ENCODE results near the gene SAMD3.

SAMD3 gene

DNA sequence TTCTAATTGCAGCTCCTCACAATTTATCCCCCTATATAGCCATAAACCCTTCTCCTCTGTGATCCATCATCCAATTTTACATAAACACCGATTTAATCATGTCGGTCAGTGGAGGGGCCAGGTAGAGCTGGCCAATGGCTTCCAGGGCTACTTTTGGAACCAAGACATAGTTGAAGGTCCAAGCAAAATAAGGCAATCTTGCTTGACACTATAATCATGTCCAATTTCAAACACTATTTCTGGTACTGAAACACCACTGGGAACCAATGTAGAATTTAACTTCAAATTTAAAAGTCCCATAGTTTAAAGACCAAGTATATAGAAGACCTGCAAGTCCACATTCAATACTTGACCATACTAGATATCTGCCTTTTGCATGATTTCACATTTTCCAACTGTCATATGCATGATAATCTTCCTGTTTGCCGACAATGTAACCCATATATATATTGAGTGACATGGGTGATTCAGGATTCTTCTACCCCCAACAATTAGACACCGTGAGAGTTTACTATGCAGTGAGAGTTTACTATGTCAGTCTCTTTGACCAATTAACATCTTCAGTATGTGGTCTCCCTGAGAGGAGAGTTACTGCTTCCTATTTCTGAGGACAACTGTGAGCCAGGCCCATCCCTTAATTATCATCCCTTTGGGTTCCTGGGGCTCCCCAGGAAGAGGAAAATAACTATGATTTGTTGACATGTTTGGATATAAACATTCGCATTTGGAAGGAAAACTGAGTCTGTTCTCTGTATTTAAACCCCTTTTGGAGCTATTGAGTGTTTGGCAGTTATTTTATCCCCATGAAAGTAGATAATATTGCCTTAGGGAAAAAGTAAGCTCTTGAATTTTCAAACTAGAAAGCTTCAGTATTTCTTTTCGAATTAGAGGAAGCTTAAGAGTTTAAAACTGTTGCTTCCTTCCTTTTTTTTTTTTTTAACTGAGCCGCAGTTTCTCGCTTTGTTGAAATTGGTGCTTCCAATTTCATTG is 31.8 kb downstream of the SAMD3 start:
- TF ChIP-seq POLR2A (IDR thresholded peaks at IDR 0.05; ENCODE audit: extremely low read depth, insufficient read length) = no peak
- no peak for TF ChIP-seq MYC (IDR thresholded peaks at IDR 0.05; ENCODE audit: low read depth, low read length)
- TF ChIP-seq, protein P1, sequence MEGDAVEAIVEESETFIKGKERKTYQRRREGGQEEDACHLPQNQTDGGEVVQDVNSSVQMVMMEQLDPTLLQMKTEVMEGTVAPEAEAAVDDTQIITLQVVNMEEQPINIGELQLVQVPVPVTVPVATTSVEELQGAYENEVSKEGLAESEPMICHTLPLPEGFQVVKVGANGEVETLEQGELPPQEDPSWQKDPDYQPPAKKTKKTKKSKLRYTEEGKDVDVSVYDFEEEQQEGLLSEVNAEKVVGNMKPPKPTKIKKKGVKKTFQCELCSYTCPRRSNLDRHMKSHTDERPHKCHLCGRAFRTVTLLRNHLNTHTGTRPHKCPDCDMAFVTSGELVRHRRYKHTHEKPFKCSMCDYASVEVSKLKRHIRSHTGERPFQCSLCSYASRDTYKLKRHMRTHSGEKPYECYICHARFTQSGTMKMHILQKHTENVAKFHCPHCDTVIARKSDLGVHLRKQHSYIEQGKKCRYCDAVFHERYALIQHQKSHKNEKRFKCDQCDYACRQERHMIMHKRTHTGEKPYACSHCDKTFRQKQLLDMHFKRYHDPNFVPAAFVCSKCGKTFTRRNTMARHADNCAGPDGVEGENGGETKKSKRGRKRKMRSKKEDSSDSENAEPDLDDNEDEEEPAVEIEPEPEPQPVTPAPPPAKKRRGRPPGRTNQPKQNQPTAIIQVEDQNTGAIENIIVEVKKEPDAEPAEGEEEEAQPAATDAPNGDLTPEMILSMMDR (IDR thresholded peaks at IDR 0.05; ENCODE audit: low read depth, low read length) = no peak
- TF ChIP-seq, protein P2, sequence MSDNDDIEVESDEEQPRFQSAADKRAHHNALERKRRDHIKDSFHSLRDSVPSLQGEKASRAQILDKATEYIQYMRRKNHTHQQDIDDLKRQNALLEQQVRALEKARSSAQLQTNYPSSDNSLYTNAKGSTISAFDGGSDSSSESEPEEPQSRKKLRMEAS (IDR thresholded peaks at IDR 0.05; ENCODE audit: low read depth, low read length) = no peak
- no peak for DNase-seq (ENCODE audit: low read depth)
- H3K4me3 ChIP-seq (ENCODE audit: low read depth, low read length) = no peak overlapping the region

DNA sequence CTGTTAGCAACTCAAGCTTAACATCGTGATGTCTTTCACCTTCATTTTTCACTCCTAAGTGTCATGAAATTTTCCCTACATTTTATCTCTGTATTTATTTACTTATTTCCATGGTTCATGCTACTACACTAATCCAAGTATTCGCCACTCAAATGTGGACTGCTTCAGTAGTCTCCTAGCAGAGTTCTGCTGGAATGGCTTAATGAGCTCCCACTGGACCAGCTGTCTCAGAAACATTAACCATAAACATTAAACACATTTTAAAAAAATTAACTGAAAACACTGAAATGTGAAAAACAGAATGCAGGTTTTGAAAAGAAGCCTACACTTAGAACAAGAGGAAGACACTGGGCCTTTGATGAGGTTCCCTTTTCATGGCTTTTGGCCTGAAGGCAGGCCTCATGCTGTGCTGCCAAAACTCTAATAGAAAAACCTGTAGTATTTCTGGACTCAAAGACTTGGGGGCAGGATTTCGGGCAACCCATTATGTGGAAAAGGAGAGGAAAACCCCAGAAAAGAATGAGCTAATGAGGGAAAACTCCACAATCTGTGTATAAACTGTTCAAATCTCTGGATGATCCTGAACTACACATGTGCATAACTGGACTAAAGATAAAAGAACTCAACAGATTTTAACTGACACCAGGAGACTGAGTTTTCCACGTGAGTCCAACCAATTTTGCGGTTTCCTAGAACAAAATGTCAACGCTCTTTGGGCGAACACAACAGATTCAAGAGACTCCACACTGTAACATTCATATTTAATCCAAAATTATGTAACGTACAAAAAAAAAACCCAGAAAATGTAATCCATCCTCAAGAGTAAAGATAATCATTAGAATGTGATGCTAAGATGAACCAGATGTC is 33.0 kb downstream of the SAMD3 start:
- TF ChIP-seq, protein P2 (IDR thresholded peaks at IDR 0.05; ENCODE audit: low read depth, low read length) = no peak
- TF ChIP-seq POLR2A (IDR thresholded peaks at IDR 0.05; ENCODE audit: extremely low read depth, insufficient read length) = no peak
- TF ChIP-seq, protein P1 (IDR thresholded peaks at IDR 0.05; ENCODE audit: low read depth, low read length) = no peak
- no peak for TF ChIP-seq MYC (IDR thresholded peaks at IDR 0.05; ENCODE audit: low read depth, low read length)
- DNase-seq (ENCODE audit: low read depth) = no peak
- H3K4me3 ChIP-seq (ENCODE audit: low read depth, low read length) = no peak overlapping the region

DNA sequence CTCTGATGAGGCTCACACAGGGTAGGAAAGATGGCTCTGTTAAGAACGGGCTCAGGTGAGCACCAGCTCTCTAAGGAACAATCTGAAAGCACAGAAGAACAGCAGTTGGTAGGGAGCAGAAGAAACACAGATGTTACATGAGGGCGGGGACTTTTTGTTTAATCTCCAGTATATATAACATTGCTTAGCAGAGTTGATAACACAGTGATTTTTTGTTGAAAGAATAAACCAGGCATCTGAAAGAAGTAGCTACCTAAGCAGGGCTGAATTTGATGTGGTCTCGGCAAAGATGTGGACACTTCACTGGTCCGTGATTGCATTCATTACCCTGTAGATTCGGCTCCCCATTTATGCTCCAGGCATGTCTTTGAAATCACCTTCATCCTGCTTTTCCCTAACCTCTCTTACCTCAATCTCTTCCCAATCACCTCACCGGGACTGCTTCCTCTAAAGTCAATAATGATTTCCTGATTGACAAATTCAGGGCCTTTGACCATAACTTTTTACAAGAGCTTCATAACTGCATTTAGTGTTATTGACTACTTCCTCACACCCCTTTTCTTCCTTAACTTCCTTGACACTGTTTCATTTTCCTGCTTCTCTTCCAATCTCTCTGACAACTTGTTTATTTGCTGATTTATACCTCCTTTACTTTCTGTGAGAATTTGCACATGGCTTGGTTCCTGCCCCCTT is 34.4 kb downstream of the SAMD3 start:
- TF ChIP-seq POLR2A (IDR thresholded peaks at IDR 0.05; ENCODE audit: extremely low read depth, insufficient read length) (no peak), MYC (IDR thresholded peaks at IDR 0.05; ENCODE audit: low read depth, low read length) (no peak)
- TF ChIP-seq, protein P2 (IDR thresholded peaks at IDR 0.05; ENCODE audit: low read depth, low read length) = no peak
- TF ChIP-seq, protein P1 (IDR thresholded peaks at IDR 0.05; ENCODE audit: low read depth, low read length) = no peak
- H3K4me3 ChIP-seq (ENCODE audit: low read depth, low read length) = no peak overlapping the region
- DNase-seq (ENCODE audit: low read depth) = no peak

DNA sequence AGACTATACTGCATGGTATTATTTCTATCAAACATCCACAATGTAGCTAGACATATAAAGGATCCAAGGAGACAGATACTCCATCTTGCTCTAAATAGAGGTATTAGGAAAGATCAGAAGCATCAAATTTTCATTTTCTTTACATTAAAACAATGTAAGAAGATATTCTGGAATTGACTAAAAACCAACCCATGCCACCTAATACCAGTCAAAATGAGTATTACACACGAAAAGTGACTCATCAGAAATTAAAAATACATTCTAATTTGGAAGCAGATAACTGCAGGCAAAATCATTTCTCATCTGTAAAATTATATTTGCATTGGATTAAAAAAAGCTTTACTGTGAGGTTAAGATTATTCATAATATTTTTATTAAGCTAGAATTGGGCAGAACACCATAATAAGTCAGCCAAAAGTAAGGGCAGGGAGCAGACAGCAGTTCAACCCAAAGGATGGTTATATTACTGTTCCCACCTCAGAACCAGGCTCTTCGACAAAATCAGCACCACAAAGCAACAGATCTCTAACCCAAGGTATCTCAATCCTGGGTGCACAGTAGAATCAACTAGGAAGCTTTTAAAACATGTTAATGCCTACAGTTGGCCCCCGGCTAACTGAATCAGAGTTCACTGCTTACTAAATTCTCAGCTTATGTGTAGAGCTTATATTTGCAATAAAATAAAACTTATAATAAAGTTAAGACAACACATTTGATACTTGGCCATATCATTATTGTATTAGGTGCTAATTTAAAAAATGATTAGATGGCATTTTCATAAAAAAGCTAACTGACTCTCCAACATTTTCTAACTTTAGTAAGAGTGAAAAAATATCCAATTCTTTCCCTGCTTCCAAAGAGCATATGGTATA is 35.2 kb downstream of the SAMD3 start:
- TF ChIP-seq, protein P1 (IDR thresholded peaks at IDR 0.05; ENCODE audit: low read depth, low read length) = no peak
- TF ChIP-seq, protein P2 (IDR thresholded peaks at IDR 0.05; ENCODE audit: low read depth, low read length) = no peak
- H3K4me3 ChIP-seq (ENCODE audit: low read depth, low read length) = no peak overlapping the region
- no peak for DNase-seq (ENCODE audit: low read depth)

Data from NB4 (cell line).